MM.1S (cell line): ENCODE measurements around the gene ERCC6L2.

ENCODE experiments used
- CTCF ChIP-seq: fragments of 300-600 bp; sonication (generic); IDR thresholded peaks from 2 replicates; pipeline ENCODE4 v1.5.1; 2016; ENCODE audit warnings: antibody characterized with exemption, low read length, mixed read lengths
- EZH2 ChIP-seq: fragments of 300-600 bp; sonication (generic); optimal IDR thresholded peaks from 2 replicates; pipeline ENCODE3; 2017; ENCODE audit warnings: low read depth, mild to moderate bottlenecking, antibody characterized with exemption, low read length, mixed read lengths
- EZH2phosphoT487 ChIP-seq: fragments of 300-600 bp; sonication (generic); IDR thresholded peaks from 2 replicates; pipeline ENCODE4 v1.6.1; 2018; ENCODE audit warnings: antibody characterized with exemption, low read length

GRCh38 chr9:95936579-95937075, 61.1 kb downstream of the ERCC6L2 start:
- TF ChIP-seq EZH2 (no peak), CTCF (no peak), EZH2phosphoT487 (no peak)
